GM12878 (cell line): ENCODE measurements around the gene PIWIL4. TPM values are rescaled to one million over a fixed set of nuclear protein-coding genes. Genes with fewer than 3 reads are reported as not detected.

Source experiments
- ATAC-seq: fragments of 200-7000 bp; cut with Tn5 transposase; 3 replicates; pipeline ENCODE4 v1.9.1; 2020; ENCODE audit warnings: mild to moderate bottlenecking, moderate library complexity
- BruUV-seq: library from RNA; stranded (reverse); fragments of 400-500 nt; replicated peaks from 2 replicates; lab custom pipeline; 2021; lab: Mats Ljungman, UMichigan
- CTCF ChIA-PET: fragments of 300-600 bp; sonication (Branson Sonifier 250); formaldehyde crosslinking; extraction: SDS; loops from one replicate; lab custom pipeline; 2021; ENCODE audit warnings: inconsistent platforms; lab: Yijun Ruan, JAX
- POLR2A ChIA-PET: fragments of 350-600 bp; formaldehyde crosslinking; extraction: SDS; loops from one replicate; lab custom pipeline; 2021; ENCODE audit warnings: inconsistent platforms; lab: Charles Lee
- RAD21 ChIA-PET: fragments of 300-600 bp; sonication (Branson Sonifier 250); formaldehyde crosslinking; loops from one replicate; lab custom pipeline; 2023; ENCODE audit warnings: antibody characterized with exemption; ENCODE audit not compliant: unreplicated experiment; lab: Charles Lee
- SMC1A ChIA-PET: fragments of 300-600 bp; sonication (Branson Sonifier 250); formaldehyde crosslinking; loops from one replicate; lab custom pipeline; 2023; ENCODE audit not compliant: unreplicated experiment, uncharacterized antibody; lab: Charles Lee
- DNase-seq: peaks from one replicate; pipeline ENCODE4 v3.0.0-alpha.2; 2011; ENCODE audit warnings: low read depth, low spot score
- FAIRE-seq: peaks from 3 replicates; lab custom pipeline; 2011; peaks lifted over from hg19 to GRCh38; lab: Jason Lieb, UNC
- H2AFZ ChIP-seq: 2 replicates; pipeline ENCODE4 v1.6.0; 2011; ENCODE audit warnings: low read depth, low read length, control low read depth; ENCODE audit not compliant: control insufficient read depth
- H3K27ac ChIP-seq: 2 replicates; pipeline ENCODE4 v1.5.1; 2011; ENCODE audit warnings: control low read depth; ENCODE audit not compliant: control insufficient read depth, insufficient read depth
- H3K27me3 ChIP-seq, 2 experiments: replicated peaks in 1 of 2; 2 replicates each; pipeline versions ENCODE4 v1.6.0 to v1.6.1; 2011; ENCODE audit warnings: low read length in 1 of 2; ENCODE audit not compliant: control insufficient read depth in 2 of 2, insufficient read depth in 2 of 2
- H3K36me3 ChIP-seq, 2 experiments: 2 replicates each; pipeline ENCODE4 v1.5.1; 2011; ENCODE audit warnings: low read length in 1 of 2; ENCODE audit not compliant: control insufficient read depth in 2 of 2, insufficient read depth in 2 of 2
- H3K4me1 ChIP-seq: 2 replicates; pipeline ENCODE4 v1.6.1; 2011; ENCODE audit warnings: mild to moderate bottlenecking, low read length, moderate library complexity, mixed read lengths; ENCODE audit not compliant: control insufficient read depth, insufficient read depth
- H3K4me2 ChIP-seq: 2 replicates; pipeline ENCODE4 v1.6.0; 2011; ENCODE audit warnings: control low read depth; ENCODE audit not compliant: control insufficient read depth, insufficient read depth
- H3K4me3 ChIP-seq: fragments of 200-600 bp; sonication (generic); 2 replicates; pipeline ENCODE4 v1.5.1; 2016
- H3K79me2 ChIP-seq: 2 replicates; pipeline ENCODE4 v1.6.0; 2011; ENCODE audit warnings: low read length; ENCODE audit not compliant: control insufficient read depth, insufficient read depth
- H3K9ac ChIP-seq: 2 replicates; pipeline ENCODE4 v1.8.0; 2011; ENCODE audit warnings: low read length, control low read depth, mixed read lengths; ENCODE audit not compliant: control insufficient read depth, insufficient read depth
- H3K9me3 ChIP-seq: replicated peaks from 3 replicates; pipeline ENCODE4 v1.5.1; 2011; ENCODE audit warnings: mild to moderate bottlenecking, low read length; ENCODE audit not compliant: control insufficient read depth, insufficient read depth
- H4K20me1 ChIP-seq: 2 replicates; pipeline ENCODE4 v1.6.0; 2011; ENCODE audit not compliant: control insufficient read depth, insufficient read depth
- CEBPB ChIP-seq, 2 experiments: fragments of 150-350 bp in 1 of 2; IDR thresholded peaks; 2 replicates each; pipeline ENCODE4 v1.6.1; 2012 to 2014; ENCODE audit warnings: low read depth in 2 of 2, low read length in 2 of 2, borderline replicate concordance in 1 of 2, inconsistent platforms in 1 of 2
- E2F4 ChIP-seq: IDR thresholded peaks from 2 replicates; pipeline ENCODE4 v1.6.1; 2012; ENCODE audit warnings: low read depth, low read length, improper control_type of control experiment
- E2F8 ChIP-seq: fragments of 450-650 bp; IDR thresholded peaks from 2 replicates; pipeline ENCODE4 v1.6.1; 2018; ENCODE audit warnings: mild to moderate bottlenecking, low read depth, moderate library complexity; ENCODE audit not compliant: partially characterized antibody
- EP300 ChIP-seq, 2 experiments: fragments of 150-350 bp in 1 of 2; IDR thresholded peaks; 2 replicates each; pipeline ENCODE4 v1.6.1; 2011 to 2012; ENCODE audit warnings: low read depth in 2 of 2, low read length in 2 of 2, borderline replicate concordance in 1 of 2, improper control_type of control experiment in 1 of 2, inconsistent platforms in 1 of 2; ENCODE audit not compliant: control insufficient read depth in 1 of 2
- EZH2 ChIP-seq: IDR thresholded peaks from 2 replicates; pipeline ENCODE4 v1.6.1; 2012; ENCODE audit warnings: low read depth, mild to moderate bottlenecking, control low read depth, inconsistent platforms, low read length, borderline replicate concordance; ENCODE audit not compliant: control insufficient read depth
- POLR2AphosphoS2 ChIP-seq: IDR thresholded peaks from 2 replicates; pipeline ENCODE4 v1.6.1; 2011; ENCODE audit warnings: low read depth, mild to moderate bottlenecking, low read length, improper control_type of control experiment, moderate library complexity
- WGBS: methylation state at CpG from one replicate; pipeline ENCODE4 v1.1.6; 2016; ENCODE audit warnings: low lambda C conversion rate; ENCODE audit not compliant: insufficient replicate concordance, insufficient coverage; ENCODE audit errors: missing lambda C conversion rate; 5-methylcytosine and 5-hydroxymethylcytosine counted together
- in situ Hi-C: fragments of 300-500 bp; cut with MboI; formaldehyde crosslinking; loops from 9 replicates; pipeline ENCODE4 v1.14.3; 2018; ENCODE audit warnings: mixed read lengths
- intact Hi-C: fragments of 100-400 bp; cut with micrococcal nuclease; formaldehyde crosslinking; loops from one replicate; pipeline ENCODE4 v1.14.2; 2022; ENCODE audit not compliant: unreplicated experiment
- polyA plus RNA-seq, 11 experiments: library from polyadenylated mRNA; depleted of rRNA in 4 of 11; unstranded in 6 of 11; stranded (reverse) in 5 of 11; fragments of >200 nt; fragmentation: Nextera tagmentation in 4 of 11; fragmentation: Illumina TruSeq in 1 of 11; extraction: Ambion mirVana in 4 of 11; extraction: Trizol in 1 of 11; gene quantifications; 1 replicate in 1 of 11; 2 replicates in 10 of 11; pipeline versions ENCODE4 v1.2.1 to v1.2.3, GENCODE V29; 2011 to 2016; ENCODE audit warnings: inconsistent platforms in 2 of 11, missing spikeins in 2 of 11, low read depth in 1 of 11
- total RNA-seq, 4 experiments: library from RNA; depleted of rRNA in 3 of 4; stranded (reverse); fragments of >200 nt in 3 of 4; fragmentation: Illumina TruSeq in 1 of 4; extraction: Trizol in 1 of 4; gene quantifications; 2 replicates each; pipeline versions ENCODE4 v1.2.1 to v1.2.3, GENCODE V29; 2013 to 2021

The PIWIL4 gene
- total and polyA plus RNA-seq, 10 of the 15 experiments (the other 5 are each of a cell fraction or from before 2014, with no cell fraction given): 0.23 to 13.3 (median 0.47) TPM

- ChIA-PET CTCF (interaction anchor here (0.7 to 10.7 kb wide), 4 partner anchors 8 to 71 kb away, joined by 4 to 100 read pairs (median 30); no protein-coding TSS in a partner anchor), SMC1A (interaction anchor here (0.8 to 13.6 kb wide), 7 partner anchors 10 to 85 kb away, joined by 3 to 145 read pairs (median 9); no protein-coding TSS in a partner anchor), RAD21 (interaction anchor here (0.7 to 7.5 kb wide), 4 partner anchors 9 to 71 kb away, joined by 4 to 68 read pairs (median 6); no protein-coding TSS in a partner anchor), POLR2A (interaction anchor here (1.0 to 4.2 kb wide), 6 partner anchors 11 to 849 kb away, joined by 3 to 27 read pairs (median 4); partner anchors contain the start of genes C11orf54 and TAF1D)
- intact Hi-C loops (no loop called here), in situ Hi-C loops (no loop called here)
- BruUV-seq: no TSS peak
- Histone ChIP-seq H3K4me2 (no peak overlapping the region), H3K27ac (no peak overlapping the region), H3K27me3 (no peaks in the 10 kb centered on the region), H3K9me3 (no peaks in the 10 kb centered on the region), H3K36me3 (no peaks in the 10 kb centered on the region), H3K4me1 (no peaks in the 10 kb centered on the region), H4K20me1 (no peaks in the 10 kb centered on the region), H3K9ac (no peak overlapping the region), H3K4me3 (no peak overlapping the region), H3K79me2 (no peaks in the 10 kb centered on the region), H2AFZ (no peak overlapping the region)
- FAIRE-seq (no peak), ATAC-seq (no peak), DNase-seq (no peak)
- TF ChIP-seq E2F8 (no peak), EP300 (IDR thresholded peaks at IDR 0.05; ENCODE audit: borderline replicate concordance in 1 of 2, control insufficient read depth in 1 of 2, low read depth in 2 of 2, low read length in 2 of 2) (no peak), POLR2AphosphoS2 (no peak), EZH2 (no peak), E2F4 (no peak), CEBPB (IDR thresholded peaks at IDR 0.05; ENCODE audit: borderline replicate concordance in 1 of 2, low read depth in 2 of 2, low read length in 2 of 2) (no peak)
- WGBS: 30% methylated on average over 6 of the region's 6 CpGs
Observed at GRCh38 chr11:94590352-94591041, 23.3 kb downstream of the PIWIL4 start.
